Measurements from ENCODE around the gene PAOX. TPM values are rescaled to one million over a fixed set of nuclear protein-coding genes. Genes with fewer than 3 reads are reported as not detected.
"Not testable (repeated sequence)": the region's sequence is repeated elsewhere in the genome, so short reads cannot be mapped to it uniquely, and the experiment has no call there.

PAOX gene
- total RNA-seq, 1 donor from 2014 or later = 4.6 TPM

DNA sequence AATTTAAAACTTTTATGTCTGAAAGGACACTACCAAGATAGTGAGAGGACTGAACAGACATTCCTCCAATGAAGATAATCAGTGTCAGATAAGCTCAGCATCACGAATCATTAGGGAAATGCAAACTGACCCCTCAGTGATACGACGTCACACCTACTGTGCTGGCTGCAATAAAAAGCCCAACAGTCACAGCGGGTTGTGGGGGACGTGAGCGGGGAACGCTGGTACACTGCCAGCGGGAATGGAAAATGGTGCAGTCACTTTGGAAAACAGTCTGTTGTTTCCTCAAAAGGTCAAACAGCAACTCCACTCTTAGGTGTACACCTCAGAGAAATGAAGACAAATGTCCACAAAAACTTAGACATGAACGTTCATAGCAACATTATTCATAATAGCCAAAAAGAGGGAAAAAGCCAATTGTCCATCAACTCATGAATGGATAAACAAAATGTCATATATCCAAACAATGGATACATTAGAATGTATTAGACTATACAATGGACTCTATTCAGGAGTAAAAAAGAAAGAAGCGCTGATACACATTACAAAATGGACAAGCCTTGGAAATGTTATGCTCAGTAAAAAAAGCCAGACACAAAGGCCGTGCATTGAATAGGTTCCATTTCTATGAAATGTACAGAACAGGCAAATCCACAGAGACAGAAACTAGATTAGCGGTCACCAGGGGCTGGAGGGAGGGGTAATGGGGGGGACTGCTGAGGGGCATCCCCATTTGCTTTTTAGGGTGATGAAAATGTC is 3.5 kb upstream of the PAOX start:
- Mint-ChIP-seq H3K4me3 (peak overlapping the region; percentile 56), H3K27me3 (ENCODE audit: insufficient read depth, low read depth) (peaks cover 12% of the 10 kb centered on the region)
- H3K27ac ChIP-seq = no peak overlapping the region

DNA sequence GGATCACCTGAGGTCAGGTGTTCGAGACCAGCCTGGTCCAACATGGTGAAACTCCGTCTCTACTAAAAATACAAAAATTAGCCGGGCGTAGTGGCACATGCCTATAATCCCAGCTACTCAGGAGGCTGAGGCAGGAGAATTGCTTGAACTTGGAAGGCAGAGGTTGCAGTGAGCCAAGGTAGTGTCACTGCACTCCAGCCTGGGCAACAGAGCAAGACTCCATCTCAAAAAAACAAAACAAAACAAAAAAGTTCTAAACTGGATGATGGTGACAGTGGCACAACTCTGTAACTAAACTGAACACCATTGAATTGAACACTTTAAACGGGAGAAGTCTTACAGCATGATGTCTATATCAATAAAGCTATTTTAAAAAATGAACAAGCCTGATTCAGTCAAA is 2.9 kb upstream of the PAOX start:
- not testable (repeated sequence) for H3K9me3 ChIP-seq (ENCODE audit: low read depth); H3K4me3 ChIP-seq; DNase-seq (ENCODE audit: low spot score); H3K36me3 ChIP-seq; H3K27ac Mint-ChIP-seq; H3K9ac ChIP-seq; H3K27ac ChIP-seq; H2AFZ ChIP-seq (replicated peaks); H3K9me3 Mint-ChIP-seq; H3K4me2 ChIP-seq; H3K36me3 Mint-ChIP-seq
- Mint-ChIP-seq H3K4me3 (peak overlapping the region; percentile 77), H3K27me3 (ENCODE audit: insufficient read depth, low read depth) (peaks cover 12% of the 10 kb centered on the region), H3K4me1 (peaks cover 17% of the 10 kb centered on the region)
- Histone ChIP-seq H3K27me3 (peaks cover 63% of the 10 kb centered on the region), H3K4me1 (peaks cover 11% of the 10 kb centered on the region), H3F3A (ENCODE audit: low read depth) (peaks cover 21% of the 10 kb centered on the region), H4K20me1 (ENCODE audit: low read depth) (peaks cover 15% of the 10 kb centered on the region), H3K79me2 (ENCODE audit: low read depth) (peaks cover 15% of the 10 kb centered on the region)

More for the DNA sequence above, 3.5 kb upstream of the PAOX start:
- no peak overlapping the region for H2AFZ ChIP-seq (replicated peaks)
- H3K4me2 ChIP-seq = no peak overlapping the region
- Mint-ChIP-seq H3K27ac (no peak overlapping the region), H3K4me1 (peaks cover 17% of the 10 kb centered on the region), H3K9me3 (no peaks in the 10 kb centered on the region), H3K36me3 (peaks cover under 1% of the 10 kb centered on the region)
- TF ChIP-seq EZH2phosphoT487 (IDR thresholded peaks at IDR 0.05) = no peak
- no peak for TF ChIP-seq EZH2 (IDR thresholded peaks at IDR 0.05)
- no peak for DNase-seq (ENCODE audit: low spot score)
- no peaks in the 10 kb centered on the region for H3K9me3 ChIP-seq (ENCODE audit: low read depth)
- peaks cover 14% of the 10 kb centered on the region for H4K20me1 ChIP-seq (ENCODE audit: low read depth)
- H3K9ac ChIP-seq = no peak overlapping the region
- peaks cover 21% of the 10 kb centered on the region for H3F3A ChIP-seq (ENCODE audit: low read depth)
- H3K36me3 ChIP-seq = no peaks in the 10 kb centered on the region
- peaks cover 63% of the 10 kb centered on the region for H3K27me3 ChIP-seq
- H3K79me2 ChIP-seq (ENCODE audit: low read depth) = peaks cover 16% of the 10 kb centered on the region
- H3K4me3 ChIP-seq = no peak overlapping the region
- peaks cover 11% of the 10 kb centered on the region for H3K4me1 ChIP-seq

GRCh38 chr10:133377025-133377817 is 1.8 kb upstream of the PAOX start:
- peaks cover 12% of the 10 kb centered on the region for H3K27me3 Mint-ChIP-seq (ENCODE audit: insufficient read depth, low read depth)
- H3K36me3 Mint-ChIP-seq = no peaks in the 10 kb centered on the region
- Histone ChIP-seq H2AFZ (replicated peaks) (no peak overlapping the region), H3K27ac (no peak overlapping the region), H3K9me3 (ENCODE audit: low read depth) (no peaks in the 10 kb centered on the region), H3K4me1 (peaks cover 11% of the 10 kb centered on the region), H3K9ac (no peak overlapping the region), H3K27me3 (peaks cover 63% of the 10 kb centered on the region), H3K79me2 (ENCODE audit: low read depth) (peaks cover 5% of the 10 kb centered on the region), H3K4me3 (no peak overlapping the region), H4K20me1 (ENCODE audit: low read depth) (peaks cover 9% of the 10 kb centered on the region), H3K36me3 (no peaks in the 10 kb centered on the region), H3K4me2 (peak overlapping the region; percentile 98), H3F3A (ENCODE audit: low read depth) (peaks cover 21% of the 10 kb centered on the region)
- no peak overlapping the region for H3K27ac Mint-ChIP-seq
- peak overlapping the region; percentile 87 for H3K4me3 Mint-ChIP-seq
- TF ChIP-seq EZH2phosphoT487 (IDR thresholded peaks at IDR 0.05) (no peak), EZH2 (IDR thresholded peaks at IDR 0.05) (no peak)
- TF ChIP-seq, protein P1, sequence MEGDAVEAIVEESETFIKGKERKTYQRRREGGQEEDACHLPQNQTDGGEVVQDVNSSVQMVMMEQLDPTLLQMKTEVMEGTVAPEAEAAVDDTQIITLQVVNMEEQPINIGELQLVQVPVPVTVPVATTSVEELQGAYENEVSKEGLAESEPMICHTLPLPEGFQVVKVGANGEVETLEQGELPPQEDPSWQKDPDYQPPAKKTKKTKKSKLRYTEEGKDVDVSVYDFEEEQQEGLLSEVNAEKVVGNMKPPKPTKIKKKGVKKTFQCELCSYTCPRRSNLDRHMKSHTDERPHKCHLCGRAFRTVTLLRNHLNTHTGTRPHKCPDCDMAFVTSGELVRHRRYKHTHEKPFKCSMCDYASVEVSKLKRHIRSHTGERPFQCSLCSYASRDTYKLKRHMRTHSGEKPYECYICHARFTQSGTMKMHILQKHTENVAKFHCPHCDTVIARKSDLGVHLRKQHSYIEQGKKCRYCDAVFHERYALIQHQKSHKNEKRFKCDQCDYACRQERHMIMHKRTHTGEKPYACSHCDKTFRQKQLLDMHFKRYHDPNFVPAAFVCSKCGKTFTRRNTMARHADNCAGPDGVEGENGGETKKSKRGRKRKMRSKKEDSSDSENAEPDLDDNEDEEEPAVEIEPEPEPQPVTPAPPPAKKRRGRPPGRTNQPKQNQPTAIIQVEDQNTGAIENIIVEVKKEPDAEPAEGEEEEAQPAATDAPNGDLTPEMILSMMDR (IDR thresholded peaks at IDR 0.05) = no peak
- no peak for DNase-seq (ENCODE audit: low spot score)
- H3K4me1 Mint-ChIP-seq = peaks cover 17% of the 10 kb centered on the region
- H3K9me3 Mint-ChIP-seq = no peaks in the 10 kb centered on the region

DNA sequence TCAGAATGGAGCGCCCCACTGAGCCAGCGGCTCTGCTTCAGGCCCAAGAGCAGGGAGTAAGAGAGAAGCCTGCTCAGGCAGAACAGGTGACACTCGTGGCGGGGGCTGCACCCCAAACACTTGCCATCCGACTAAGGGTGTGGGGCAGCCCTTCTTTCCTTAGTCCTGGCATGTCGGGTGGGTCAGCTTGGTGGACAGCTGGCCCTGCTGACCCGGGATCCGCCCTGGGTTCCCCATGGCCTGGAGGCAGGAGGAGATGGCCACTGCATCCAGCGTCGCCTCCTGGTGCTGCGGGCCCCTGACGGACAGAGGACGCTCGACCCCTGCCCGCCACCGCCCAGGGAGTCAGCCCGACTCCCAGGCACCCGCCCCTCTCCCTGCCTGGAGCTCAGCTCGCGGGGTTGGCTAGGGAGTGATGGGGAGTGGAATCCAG is 1.2 kb upstream of the PAOX start:
- Histone ChIP-seq H3K27ac (no peak overlapping the region), H3K79me2 (ENCODE audit: low read depth) (no peaks in the 10 kb centered on the region), H3K36me3 (no peaks in the 10 kb centered on the region), H2AFZ (replicated peaks) (peak overlapping the region; percentile 92), H3K27me3 (peaks cover 63% of the 10 kb centered on the region), H3K4me3 (peak overlapping the region; percentile 67), H3K4me1 (peaks cover 9% of the 10 kb centered on the region), H3K9me3 (ENCODE audit: low read depth) (no peaks in the 10 kb centered on the region), H3K4me2 (peak overlapping the region; percentile 98), H3F3A (ENCODE audit: low read depth) (peaks cover 21% of the 10 kb centered on the region), H4K20me1 (ENCODE audit: low read depth) (peaks cover 6% of the 10 kb centered on the region), H3K9ac (no peak overlapping the region)
- H3K27me3 Mint-ChIP-seq (ENCODE audit: insufficient read depth, low read depth) = peaks cover 12% of the 10 kb centered on the region
- H3K4me3 Mint-ChIP-seq = peak overlapping the region; percentile 87
- TF ChIP-seq EZH2 (IDR thresholded peaks at IDR 0.05) = no peak
- TF ChIP-seq EZH2phosphoT487 (IDR thresholded peaks at IDR 0.05) = no peak
- H3K36me3 Mint-ChIP-seq = no peaks in the 10 kb centered on the region
- no peak overlapping the region for H3K27ac Mint-ChIP-seq
- no peak for DNase-seq (ENCODE audit: low spot score)
- H3K9me3 Mint-ChIP-seq = no peaks in the 10 kb centered on the region
- peaks cover 17% of the 10 kb centered on the region for H3K4me1 Mint-ChIP-seq
